Right kidney (tissue), 1 donor: ENCODE results near the gene RNF220.
"Not testable (repeated sequence)": the region's sequence is repeated elsewhere in the genome, so short reads cannot be mapped to it uniquely, and the experiment has no call there.

Experiments used
- DNase-seq: peaks from one replicate; pipeline ENCODE4 v3.0.0-alpha.2; 2016

Gene RNF220

GRCh38 chr1:44654621-44655187, 249.6 kb downstream of the RNF220 start:
- no peak for DNase-seq

- DNase-seq, result no peak
Measured at GRCh38 chr1:44655609-44656008, 250.6 kb downstream of the RNF220 start.

GRCh38 chr1:44659566-44659965, 254.5 kb downstream of the RNF220 start:
- DNase-seq, result no peak

GRCh38 chr1:44660176-44660575, 255.1 kb downstream of the RNF220 start:
- no peak for DNase-seq

- no peak for DNase-seq
Measured at GRCh38 chr1:44661781-44662682, 257.0 kb downstream of the RNF220 start.

- no peak for DNase-seq
Measured at GRCh38 chr1:44662683-44663030, 257.6 kb downstream of the RNF220 start.

- no peak for DNase-seq
Measured at GRCh38 chr1:44663417-44663816, 258.4 kb downstream of the RNF220 start.

- no peak for DNase-seq
Measured at GRCh38 chr1:44664730-44665370, 259.8 kb downstream of the RNF220 start.

GRCh38 chr1:44666719-44667118, 261.7 kb downstream of the RNF220 start:
- not testable (repeated sequence) for DNase-seq

- DNase-seq, result no peak
Measured at GRCh38 chr1:44670751-44671640, 265.9 kb downstream of the RNF220 start.

- DNase-seq, result no peak
Measured at GRCh38 chr1:44672254-44672955, 267.4 kb downstream of the RNF220 start.

- DNase-seq, result no peak
Measured at GRCh38 chr1:44672961-44673674, 268.1 kb downstream of the RNF220 start.

- DNase-seq, result no peak
Measured at GRCh38 chr1:44673675-44674112, 268.6 kb downstream of the RNF220 start.

- peak; percentile 98 for DNase-seq
Measured at GRCh38 chr1:44674113-44675000, 269.3 kb downstream of the RNF220 start, which contains the start of the genes ARMH1 and TMEM53. Gene ARMH1 (plus strand): TSS chr1:44674714. CDS start chr1:44689698, 14,984 bp downstream. Gene TMEM53 (minus strand): TSS chr1:44674481. CDS start chr1:44674391, 90 bp downstream.

GRCh38 chr1:44675186-44675585, 270.1 kb downstream of the RNF220 start:
- DNase-seq, result no peak

- DNase-seq, result no peak
Measured at GRCh38 chr1:44676484-44677200, 271.6 kb downstream of the RNF220 start.

- no peak for DNase-seq
Measured at GRCh38 chr1:44677201-44677766, 272.2 kb downstream of the RNF220 start.

- no peak for DNase-seq
Measured at GRCh38 chr1:44678120-44678519, 273.1 kb downstream of the RNF220 start.

GRCh38 chr1:44678626-44679025, 273.6 kb downstream of the RNF220 start:
- no peak for DNase-seq
